Neural progenitor cell (in vitro differentiated cells): ENCODE data around the gene CC2D1A. TPM values are rescaled to one million over a fixed set of nuclear protein-coding genes. Genes with fewer than 3 reads are reported as not detected.
A peak's percentile ranks its signal among the peaks of the same experiment; 100 is the strongest.

Experiments used
- DNase-seq: peaks from one replicate; pipeline ENCODE4 v3.0.0-alpha.2; 2016; ENCODE audit warnings: low spot score
- H2AFZ ChIP-seq: fragments of 200-600 bp; sonication (generic); replicated peaks from 2 replicates; pipeline ENCODE4 v1.6.1; 2016; ENCODE audit warnings: antibody characterized with exemption
- H3F3A ChIP-seq: fragments of 200-600 bp; sonication (generic); 2 replicates; pipeline ENCODE4 v1.6.1; 2016; ENCODE audit warnings: antibody characterized with exemption, low read depth
- H3K27ac ChIP-seq: fragments of 200-600 bp; sonication (generic); 2 replicates; pipeline ENCODE4 v1.5.1; 2016; ENCODE audit warnings: mild to moderate bottlenecking
- H3K27me3 ChIP-seq: fragments of 200-600 bp; sonication (generic); 2 replicates; pipeline ENCODE4 v1.6.1; 2016; ENCODE audit warnings: mild to moderate bottlenecking, moderate library complexity
- H3K36me3 ChIP-seq: fragments of 200-600 bp; sonication (generic); 2 replicates; pipeline ENCODE4 v1.5.1; 2016
- H3K4me1 ChIP-seq: fragments of 200-600 bp; sonication (generic); 2 replicates; pipeline ENCODE4 v1.6.1; 2016; ENCODE audit warnings: mixed run types
- H3K4me2 ChIP-seq: fragments of 200-600 bp; sonication (generic); 2 replicates; pipeline ENCODE4 v1.6.1; 2016
- H3K4me3 ChIP-seq: fragments of 200-600 bp; sonication (generic); 2 replicates; pipeline ENCODE4 v1.5.1; 2016
- H3K79me2 ChIP-seq: fragments of 200-600 bp; sonication (generic); 2 replicates; pipeline ENCODE4 v1.6.1; 2016; ENCODE audit warnings: low read depth
- H3K9ac ChIP-seq: fragments of 200-600 bp; sonication (generic); 2 replicates; pipeline ENCODE4 v1.6.1; 2016
- H3K9me3 ChIP-seq: fragments of 200-600 bp; sonication (generic); 2 replicates; pipeline ENCODE4 v1.5.1; 2016; ENCODE audit warnings: low read depth
- H4K20me1 ChIP-seq: fragments of 200-600 bp; sonication (generic); 2 replicates; pipeline ENCODE4 v1.6.1; 2016; ENCODE audit warnings: low read depth
- H3K27ac Mint-ChIP-seq: 3 replicates; pipeline ENCODE4 v1.8.0; 2021; ENCODE audit warnings: mixed read lengths
- H3K27me3 Mint-ChIP-seq: 2 replicates; pipeline ENCODE4 v1.8.0; 2022; ENCODE audit warnings: low read depth, mild to moderate bottlenecking, inconsistent platforms, moderate library complexity, mixed read lengths; ENCODE audit not compliant: insufficient read depth
- H3K36me3 Mint-ChIP-seq: 3 replicates; pipeline ENCODE4 v1.8.0; 2021; ENCODE audit warnings: mixed read lengths
- H3K4me1 Mint-ChIP-seq: 3 replicates; pipeline ENCODE4 v1.8.0; 2021; ENCODE audit warnings: mixed read lengths
- H3K4me3 Mint-ChIP-seq: 3 replicates; pipeline ENCODE4 v1.8.0; 2021; ENCODE audit warnings: mild to moderate bottlenecking, moderate library complexity, mixed read lengths
- H3K9me3 Mint-ChIP-seq: 3 replicates; pipeline ENCODE4 v1.8.0; 2020; ENCODE audit warnings: mixed read lengths
- EZH2 ChIP-seq: fragments of 200-600 bp; sonication (generic); IDR thresholded peaks from 2 replicates; pipeline ENCODE4 v1.6.1; 2017; ENCODE audit warnings: antibody characterized with exemption, mild to moderate bottlenecking, moderate library complexity
- EZH2phosphoT487 ChIP-seq: fragments of 200-600 bp; sonication (generic); IDR thresholded peaks from 2 replicates; pipeline ENCODE4 v1.6.1; 2017; ENCODE audit warnings: antibody characterized with exemption
- total RNA-seq: library from RNA; depleted of rRNA; stranded (reverse); fragments of >200 nt; gene quantifications from 2 replicates; pipeline ENCODE4 v1.2.3, GENCODE V29; 2015; ENCODE audit warnings: low replicate concordance
- TF ChIP-seq, protein P1 (sequence below): fragments of 200-600 bp; sonication (generic); IDR thresholded peaks from 2 replicates; pipeline ENCODE4 v1.5.1; 2017; ENCODE audit warnings: antibody characterized with exemption, mild to moderate bottlenecking

The CC2D1A gene
- total RNA-seq, 1 donor from 2014 or later = 8.1 TPM

DNA sequence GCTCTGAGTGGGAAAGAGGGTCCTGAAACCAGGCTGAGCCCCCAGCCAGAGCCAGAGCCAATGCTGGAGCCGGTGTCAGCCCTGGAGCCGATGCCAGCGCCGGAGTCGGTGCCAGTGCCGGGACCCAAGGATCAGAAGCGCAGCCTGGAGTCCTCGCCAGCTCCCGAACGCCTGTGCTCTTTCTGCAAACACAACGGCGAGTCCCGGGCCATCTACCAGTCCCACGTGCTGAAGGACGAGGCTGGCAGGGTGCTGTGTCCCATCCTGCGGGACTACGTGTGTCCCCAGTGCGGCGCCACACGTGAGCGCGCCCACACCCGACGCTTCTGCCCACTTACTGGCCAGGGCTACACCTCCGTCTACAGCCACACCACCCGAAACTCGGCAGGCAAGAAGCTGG, 28.7 kb upstream of the CC2D1A start:
- H3K27ac Mint-ChIP-seq = no peak overlapping the region
- Histone ChIP-seq H3K4me2 (no peak overlapping the region), H3K27ac (no peak overlapping the region), H3F3A (peaks cover 15% of the 10 kb centered on the region), H3K27me3 (peaks cover 73% of the 10 kb centered on the region), H2AFZ (no peak overlapping the region), H3K4me3 (no peak overlapping the region), H3K9me3 (no peaks in the 10 kb centered on the region), H4K20me1 (no peaks in the 10 kb centered on the region), H3K4me1 (peaks cover 24% of the 10 kb centered on the region), H3K9ac (no peak overlapping the region), H3K79me2 (no peaks in the 10 kb centered on the region), H3K36me3 (no peaks in the 10 kb centered on the region)
- no peaks in the 10 kb centered on the region for H3K9me3 Mint-ChIP-seq
- no peak overlapping the region for H3K4me3 Mint-ChIP-seq
- H3K27me3 Mint-ChIP-seq = peaks cover 7% of the 10 kb centered on the region
- H3K4me1 Mint-ChIP-seq = peaks cover 35% of the 10 kb centered on the region
- no peak for TF ChIP-seq EZH2
- TF ChIP-seq, protein P1, sequence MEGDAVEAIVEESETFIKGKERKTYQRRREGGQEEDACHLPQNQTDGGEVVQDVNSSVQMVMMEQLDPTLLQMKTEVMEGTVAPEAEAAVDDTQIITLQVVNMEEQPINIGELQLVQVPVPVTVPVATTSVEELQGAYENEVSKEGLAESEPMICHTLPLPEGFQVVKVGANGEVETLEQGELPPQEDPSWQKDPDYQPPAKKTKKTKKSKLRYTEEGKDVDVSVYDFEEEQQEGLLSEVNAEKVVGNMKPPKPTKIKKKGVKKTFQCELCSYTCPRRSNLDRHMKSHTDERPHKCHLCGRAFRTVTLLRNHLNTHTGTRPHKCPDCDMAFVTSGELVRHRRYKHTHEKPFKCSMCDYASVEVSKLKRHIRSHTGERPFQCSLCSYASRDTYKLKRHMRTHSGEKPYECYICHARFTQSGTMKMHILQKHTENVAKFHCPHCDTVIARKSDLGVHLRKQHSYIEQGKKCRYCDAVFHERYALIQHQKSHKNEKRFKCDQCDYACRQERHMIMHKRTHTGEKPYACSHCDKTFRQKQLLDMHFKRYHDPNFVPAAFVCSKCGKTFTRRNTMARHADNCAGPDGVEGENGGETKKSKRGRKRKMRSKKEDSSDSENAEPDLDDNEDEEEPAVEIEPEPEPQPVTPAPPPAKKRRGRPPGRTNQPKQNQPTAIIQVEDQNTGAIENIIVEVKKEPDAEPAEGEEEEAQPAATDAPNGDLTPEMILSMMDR = no peak
- TF ChIP-seq EZH2phosphoT487 = no peak
- H3K36me3 Mint-ChIP-seq = no peaks in the 10 kb centered on the region
- no peak for DNase-seq

DNA sequence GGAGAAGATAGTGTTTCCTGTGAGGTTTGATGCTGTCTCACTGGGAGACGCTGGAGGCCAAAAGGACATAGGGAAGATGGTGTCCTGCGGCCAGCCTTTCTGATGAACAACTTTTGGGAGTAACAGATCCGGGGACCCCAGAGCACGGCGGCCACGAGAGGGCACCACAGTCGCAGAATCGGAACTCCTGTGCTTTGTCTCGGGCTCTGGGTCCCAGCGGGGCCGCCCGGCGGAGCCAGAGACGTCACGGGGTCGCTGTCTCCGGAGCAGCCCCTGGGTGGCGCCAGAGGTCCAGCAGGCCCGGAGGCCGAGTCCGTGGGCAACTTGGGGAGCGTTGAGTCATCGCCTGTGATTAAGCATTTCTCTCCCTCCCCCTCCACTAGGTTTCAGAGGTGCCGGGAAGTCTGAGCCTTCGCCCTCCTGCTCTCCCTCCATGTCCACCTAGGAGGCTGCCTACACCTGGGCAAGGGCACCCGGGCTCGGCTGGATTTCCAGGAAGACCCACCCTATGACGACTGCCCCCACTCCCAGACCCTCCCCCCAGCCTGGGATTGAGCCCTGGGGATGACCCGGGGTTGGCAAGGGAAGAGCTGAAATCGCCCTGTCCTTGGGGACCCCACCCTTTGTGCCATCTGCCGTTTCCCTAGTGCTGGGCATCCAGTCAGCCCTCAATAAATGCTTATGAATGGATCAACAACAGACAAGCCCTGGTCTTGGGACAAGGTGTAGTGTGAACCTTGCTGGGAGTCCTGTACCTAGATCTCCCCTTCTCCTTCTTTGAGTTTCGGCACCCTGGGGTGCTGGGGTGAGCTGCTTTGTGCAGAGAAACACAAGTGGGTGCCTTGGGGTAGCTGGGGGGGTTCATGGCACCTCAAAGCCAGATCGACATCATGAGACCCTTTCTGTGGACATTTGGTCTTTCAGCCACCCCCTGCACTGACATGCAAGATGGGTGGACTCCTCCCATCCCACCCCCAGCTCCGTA, 25.6 kb upstream of the CC2D1A start:
- H3K4me3 Mint-ChIP-seq = peak overlapping the region; percentile 74
- TF ChIP-seq, protein P1 = peak; percentile 97
- no peak for TF ChIP-seq EZH2phosphoT487
- H3K27me3 Mint-ChIP-seq = peaks cover 6% of the 10 kb centered on the region
- Histone ChIP-seq H3K9ac (no peak overlapping the region), H3K36me3 (no peaks in the 10 kb centered on the region), H3K4me3 (peak overlapping the region; percentile 12), H3K79me2 (no peaks in the 10 kb centered on the region), H4K20me1 (no peaks in the 10 kb centered on the region), H3F3A (peaks cover 7% of the 10 kb centered on the region), H3K9me3 (no peaks in the 10 kb centered on the region), H3K27ac (no peak overlapping the region), H2AFZ (peak overlapping the region; percentile 36), H3K27me3 (peaks cover 43% of the 10 kb centered on the region), H3K4me2 (peak overlapping the region; percentile 66), H3K4me1 (peaks cover 24% of the 10 kb centered on the region)
- peak; percentile 97 for DNase-seq
- no peaks in the 10 kb centered on the region for H3K36me3 Mint-ChIP-seq
- no peaks in the 10 kb centered on the region for H3K9me3 Mint-ChIP-seq
- H3K27ac Mint-ChIP-seq = peak overlapping the region; percentile 63
- peaks cover 32% of the 10 kb centered on the region for H3K4me1 Mint-ChIP-seq

DNA sequence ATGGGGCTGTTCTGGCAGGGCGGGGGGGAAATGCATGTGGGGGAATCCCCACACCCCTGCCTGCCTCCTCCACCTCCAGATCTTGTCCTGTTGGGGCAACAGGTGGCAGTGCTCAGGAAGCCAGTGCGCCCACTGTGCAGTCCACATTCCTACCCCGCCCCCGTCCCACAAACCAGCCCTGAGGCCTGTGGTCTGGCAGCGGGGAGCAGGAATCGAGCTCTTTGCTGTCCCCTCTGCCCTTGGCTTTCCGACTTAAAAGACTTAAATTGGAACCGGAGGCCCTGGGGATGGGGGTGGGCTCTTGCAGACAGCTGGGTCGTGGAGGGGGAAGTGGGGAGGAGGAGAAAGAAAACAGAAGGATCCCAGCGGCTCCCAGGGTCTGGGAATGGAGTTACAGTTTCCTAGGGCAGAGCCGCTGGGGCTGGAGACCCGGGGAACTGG, 24.7 kb upstream of the CC2D1A start:
- Histone ChIP-seq H3F3A (peaks cover 7% of the 10 kb centered on the region), H3K9ac (no peak overlapping the region), H3K4me2 (peak overlapping the region; percentile 66), H3K36me3 (no peaks in the 10 kb centered on the region), H2AFZ (peak overlapping the region; percentile 9), H3K27me3 (peaks cover 34% of the 10 kb centered on the region), H3K27ac (no peak overlapping the region), H3K4me3 (no peak overlapping the region), H3K79me2 (no peaks in the 10 kb centered on the region), H3K9me3 (no peaks in the 10 kb centered on the region), H4K20me1 (no peaks in the 10 kb centered on the region), H3K4me1 (peaks cover 24% of the 10 kb centered on the region)
- Mint-ChIP-seq H3K9me3 (no peaks in the 10 kb centered on the region), H3K27ac (peak overlapping the region; percentile 90), H3K4me3 (peak overlapping the region; percentile 38), H3K4me1 (peaks cover 30% of the 10 kb centered on the region), H3K27me3 (peaks cover 8% of the 10 kb centered on the region), H3K36me3 (no peaks in the 10 kb centered on the region)
- TF ChIP-seq, protein P1 = peak; percentile 7
- no peak for TF ChIP-seq EZH2
- DNase-seq = peak; percentile 69
